HEK293T (cell line): ENCODE results near the gene STIM1.
"Not testable (repeated sequence)": the region's sequence is repeated elsewhere in the genome, so short reads cannot be mapped to it uniquely, and the experiment has no call there.

Experiments
- FOXK2 ChIP-seq: fragments of 450-650 bp; IDR thresholded peaks from 2 replicates; pipeline ENCODE4 v1.6.1; 2016; ENCODE audit warnings: mild to moderate bottlenecking
- HDGF ChIP-seq: fragments of 450-650 bp; IDR thresholded peaks from 2 replicates; pipeline ENCODE4 v1.6.1; 2017; ENCODE audit warnings: antibody characterized with exemption, borderline replicate concordance
- PKNOX1 ChIP-seq: fragments of 450-650 bp; IDR thresholded peaks from 2 replicates; pipeline ENCODE4 v1.6.1; 2016
- SP1 ChIP-seq: fragments of 450-650 bp; IDR thresholded peaks from 2 replicates; pipeline ENCODE4 v1.6.1; 2017

- TF ChIP-seq FOXK2, SP1, PKNOX1, HDGF: not testable (repeated sequence)
Observed at GRCh38 chr11:3814832-3815231, 40.6 kb upstream of the STIM1 start.
